ENCODE data around the gene EEFSEC.

EEFSEC gene

DNA sequence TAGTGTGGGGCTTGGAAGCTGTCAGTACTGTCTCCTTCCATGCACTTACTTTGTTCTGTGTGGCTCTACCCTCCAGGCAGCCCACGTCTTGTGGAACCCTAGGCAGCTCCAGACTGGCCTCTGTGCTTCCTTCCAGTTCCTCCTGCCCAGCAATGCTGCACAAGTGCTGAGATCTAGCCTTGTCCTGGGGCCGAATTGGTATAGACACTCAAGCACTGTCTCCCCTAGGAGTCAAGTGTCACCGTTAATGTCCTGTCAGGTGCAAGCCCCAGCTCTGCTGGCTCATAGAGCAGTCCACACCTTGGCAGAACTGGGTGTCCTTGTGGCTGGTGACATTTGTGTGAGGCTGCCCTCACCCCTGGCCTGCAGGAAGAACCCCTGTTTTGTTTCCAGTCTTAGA, 130.1 kb downstream of the EEFSEC start:
- H3K9me3 Mint-ChIP-seq = no peaks in the 10 kb centered on the region
- peaks cover 5% of the 10 kb centered on the region for H3K36me3 Mint-ChIP-seq (ENCODE audit: low read depth)
- H3K27ac Mint-ChIP-seq = peak overlapping the region in 2 of 3 experiments; percentile 94 to 96

DNA sequence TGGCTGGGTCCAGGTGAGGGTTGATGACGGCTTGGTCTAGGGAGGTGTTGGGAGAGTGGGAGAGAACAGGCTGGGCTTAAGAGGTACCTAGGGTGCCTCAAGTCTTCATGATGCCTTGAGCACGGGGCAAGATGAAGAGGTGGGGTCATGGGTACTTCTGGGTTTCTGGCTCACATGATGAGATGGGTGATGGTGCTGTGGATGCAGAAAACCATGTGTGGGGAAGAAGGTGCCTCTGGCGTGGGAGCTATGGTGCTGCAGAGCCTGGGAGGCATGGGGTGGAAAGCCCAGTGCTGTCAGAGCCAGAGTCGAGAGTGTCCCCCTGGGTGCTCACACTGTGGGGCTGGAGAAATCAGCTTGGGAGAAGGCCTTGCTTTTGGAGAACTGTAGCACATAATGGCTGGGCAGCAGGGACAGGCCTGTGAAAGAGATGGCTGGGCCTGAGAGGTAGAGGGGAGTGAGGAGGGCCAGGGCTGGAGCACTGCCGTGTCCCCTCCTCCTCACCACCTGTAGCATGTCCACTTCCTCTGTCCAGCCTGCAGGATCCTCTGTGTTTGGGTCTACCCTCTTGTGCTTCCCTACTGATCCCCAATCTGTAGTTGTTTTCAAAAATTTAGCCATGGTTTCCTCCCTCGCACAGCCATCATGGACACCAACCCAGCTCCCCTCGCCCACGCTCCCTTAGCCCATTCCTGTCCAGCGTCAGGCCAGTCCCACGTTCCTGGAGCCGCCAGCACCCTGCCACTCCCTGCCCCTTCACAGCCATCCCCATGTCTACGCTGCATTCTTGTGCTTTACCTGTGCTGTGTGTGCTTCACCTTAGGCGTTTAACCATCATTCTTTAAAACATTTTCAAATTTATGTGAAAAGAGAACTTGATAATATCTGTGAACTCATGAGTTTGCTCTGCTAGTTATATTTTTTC, 132.0 kb downstream of the EEFSEC start:
- H3K36me3 Mint-ChIP-seq (ENCODE audit: low read depth) = peaks cover 13% of the 10 kb centered on the region
- H3K4me3 Mint-ChIP-seq = no peak overlapping the region
- H3K9me3 Mint-ChIP-seq = peaks cover 8% of the 10 kb centered on the region
- peaks cover 49% of the 10 kb centered on the region for H3K4me1 Mint-ChIP-seq
- no peaks in the 10 kb centered on the region for H3K27me3 Mint-ChIP-seq (ENCODE audit: low read depth)
- TF ChIP-seq, protein P1, sequence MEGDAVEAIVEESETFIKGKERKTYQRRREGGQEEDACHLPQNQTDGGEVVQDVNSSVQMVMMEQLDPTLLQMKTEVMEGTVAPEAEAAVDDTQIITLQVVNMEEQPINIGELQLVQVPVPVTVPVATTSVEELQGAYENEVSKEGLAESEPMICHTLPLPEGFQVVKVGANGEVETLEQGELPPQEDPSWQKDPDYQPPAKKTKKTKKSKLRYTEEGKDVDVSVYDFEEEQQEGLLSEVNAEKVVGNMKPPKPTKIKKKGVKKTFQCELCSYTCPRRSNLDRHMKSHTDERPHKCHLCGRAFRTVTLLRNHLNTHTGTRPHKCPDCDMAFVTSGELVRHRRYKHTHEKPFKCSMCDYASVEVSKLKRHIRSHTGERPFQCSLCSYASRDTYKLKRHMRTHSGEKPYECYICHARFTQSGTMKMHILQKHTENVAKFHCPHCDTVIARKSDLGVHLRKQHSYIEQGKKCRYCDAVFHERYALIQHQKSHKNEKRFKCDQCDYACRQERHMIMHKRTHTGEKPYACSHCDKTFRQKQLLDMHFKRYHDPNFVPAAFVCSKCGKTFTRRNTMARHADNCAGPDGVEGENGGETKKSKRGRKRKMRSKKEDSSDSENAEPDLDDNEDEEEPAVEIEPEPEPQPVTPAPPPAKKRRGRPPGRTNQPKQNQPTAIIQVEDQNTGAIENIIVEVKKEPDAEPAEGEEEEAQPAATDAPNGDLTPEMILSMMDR (IDR thresholded peaks at IDR 0.05; ENCODE audit: unreplicated experiment in 3 of 3) = no peak
- H3K27ac Mint-ChIP-seq = peak overlapping the region in 2 of 3 experiments; percentile 48 to 94

More for the DNA sequence above, 130.1 kb downstream of the EEFSEC start:
- Mint-ChIP-seq H3K4me1 (peaks cover 68% of the 10 kb centered on the region), H3K4me3 (no peak overlapping the region), H3K27me3 (ENCODE audit: low read depth) (no peaks in the 10 kb centered on the region)
- TF ChIP-seq, protein P1 (IDR thresholded peaks at IDR 0.05; ENCODE audit: unreplicated experiment in 3 of 3) = no peak

DNA sequence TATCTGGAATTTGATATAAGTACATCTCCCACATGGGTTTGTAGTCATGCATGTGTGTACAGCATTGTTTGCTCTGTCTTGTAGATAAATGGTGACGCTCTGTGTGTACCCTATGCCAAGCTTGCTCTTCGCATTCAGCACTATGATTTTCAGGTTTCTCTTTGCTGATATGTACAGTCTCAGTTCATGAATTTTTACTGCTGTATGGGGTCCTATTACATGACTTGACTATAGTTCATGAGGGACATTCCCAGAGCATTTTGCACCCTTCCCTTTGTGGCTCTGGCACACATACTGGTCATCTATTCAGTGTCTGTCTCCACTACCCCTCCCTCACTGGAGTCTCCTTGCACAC, 132.7 kb downstream of the EEFSEC start:
- Mint-ChIP-seq H3K4me3 (no peak overlapping the region), H3K27ac (peak overlapping the region in 2 of 3 experiments; percentile 35 to 94), H3K4me1 (peaks cover 43% of the 10 kb centered on the region), H3K36me3 (ENCODE audit: low read depth) (peaks cover 15% of the 10 kb centered on the region), H3K9me3 (peaks cover 10% of the 10 kb centered on the region), H3K27me3 (ENCODE audit: low read depth) (no peaks in the 10 kb centered on the region)
- TF ChIP-seq, protein P1 (IDR thresholded peaks at IDR 0.05; ENCODE audit: unreplicated experiment in 3 of 3) = no peak

DNA sequence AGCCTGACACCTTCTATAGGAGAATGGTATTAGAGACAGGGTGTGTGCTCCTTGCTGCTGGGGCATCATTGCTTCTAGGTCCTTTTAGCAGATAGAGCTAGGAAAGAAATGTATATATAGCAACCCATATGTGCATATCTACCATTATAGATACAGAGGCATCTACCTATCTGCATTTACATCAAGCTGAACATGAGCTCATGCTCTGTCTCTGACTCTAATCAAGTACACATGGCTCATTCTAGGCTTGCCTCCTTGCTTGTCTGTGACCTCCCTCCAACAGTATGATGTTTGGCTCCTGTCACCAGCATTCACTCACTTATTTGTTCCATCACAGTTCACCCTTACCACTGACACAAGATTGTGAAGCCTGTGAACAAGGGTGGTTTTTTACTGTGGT, 133.4 kb downstream of the EEFSEC start:
- Mint-ChIP-seq H3K27ac (peak overlapping the region in 1 of 3 experiments; percentile 94), H3K27me3 (ENCODE audit: low read depth) (no peaks in the 10 kb centered on the region), H3K9me3 (peaks cover 15% of the 10 kb centered on the region), H3K4me3 (no peak overlapping the region), H3K36me3 (ENCODE audit: low read depth) (peaks cover 20% of the 10 kb centered on the region), H3K4me1 (peaks cover 35% of the 10 kb centered on the region)
- TF ChIP-seq, protein P1 (IDR thresholded peaks at IDR 0.05; ENCODE audit: unreplicated experiment in 3 of 3) = no peak

DNA sequence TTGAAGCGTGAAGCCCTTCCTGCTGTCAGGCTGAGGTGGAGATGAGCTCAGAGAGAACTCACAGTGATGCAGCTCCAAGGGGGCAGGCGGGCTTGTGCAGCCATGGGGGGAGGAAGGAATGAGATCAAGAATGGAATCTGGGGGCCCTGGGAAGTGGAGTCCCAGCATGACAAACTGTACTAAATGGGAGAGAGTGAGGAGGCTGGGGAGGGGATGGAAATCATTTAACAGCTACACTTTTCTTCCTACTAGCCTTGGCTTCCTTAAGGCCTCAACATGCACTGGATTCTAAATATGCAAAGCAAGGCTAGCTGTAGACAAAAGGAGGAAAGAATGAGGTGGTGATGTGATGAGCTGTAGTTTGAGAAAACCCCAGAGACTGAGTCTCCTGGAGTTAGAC, 133.9 kb downstream of the EEFSEC start:
- no peak overlapping the region for H3K4me3 Mint-ChIP-seq
- H3K36me3 Mint-ChIP-seq (ENCODE audit: low read depth) = peaks cover 20% of the 10 kb centered on the region
- H3K4me1 Mint-ChIP-seq = peaks cover 30% of the 10 kb centered on the region
- peaks cover 15% of the 10 kb centered on the region for H3K9me3 Mint-ChIP-seq
- TF ChIP-seq, protein P1 (IDR thresholded peaks at IDR 0.05; ENCODE audit: unreplicated experiment in 3 of 3) = no peak
- H3K27ac Mint-ChIP-seq = peak overlapping the region in 1 of 3 experiments; percentile 94
- no peaks in the 10 kb centered on the region for H3K27me3 Mint-ChIP-seq (ENCODE audit: low read depth)

Data from nephron (organoid).